Cardiac fibroblast (primary cell): ENCODE results near the gene SEMA5B.

Source experiments
- DNase-seq, 2 donors: peaks; one replicate each; pipeline versions ENCODE4 v3.0.0 to v3.0.0-alpha.2; 2010; ENCODE audit warnings: low read depth in 2 of 2
- H3K4me3 ChIP-seq, 2 donors: replicated peaks in 1 of 2; 1 replicate in 1 of 2; 2 replicates in 1 of 2; pipeline ENCODE4 v1.5.1; 2011; ENCODE audit warnings: low read depth in 2 of 2, low read length in 2 of 2, mild to moderate bottlenecking in 2 of 2, moderate library complexity in 1 of 2
- TF ChIP-seq, protein P1 (sequence below): IDR thresholded peaks from one replicate; pipeline ENCODE4 v1.5.1; 2011; ENCODE audit warnings: low read depth, mild to moderate bottlenecking, low read length, inconsistent platforms

SEMA5B gene

DNA sequence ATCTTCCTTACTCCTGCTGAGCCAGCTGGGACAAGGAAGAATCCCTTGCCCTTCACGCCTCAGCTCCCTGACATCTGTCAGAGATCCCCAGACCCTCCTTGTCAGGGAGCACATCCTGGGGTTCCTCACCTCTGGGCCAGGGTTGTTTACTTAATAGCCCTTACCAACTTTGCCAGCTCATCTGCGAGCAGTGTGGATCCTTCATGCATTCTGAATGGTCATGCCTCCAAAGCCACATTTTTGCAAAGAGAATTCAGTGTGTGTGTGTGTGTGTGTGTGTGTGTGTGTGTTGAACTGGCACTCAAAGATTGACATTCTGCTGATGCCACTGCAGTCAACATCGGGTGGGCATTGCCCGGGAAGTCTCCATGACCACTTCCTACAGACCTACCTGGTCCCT lies 120.1 kb downstream of the SEMA5B start:
- DNase-seq, result no peak
- H3K4me3 ChIP-seq, result no peak overlapping the region
- TF ChIP-seq, protein P1, sequence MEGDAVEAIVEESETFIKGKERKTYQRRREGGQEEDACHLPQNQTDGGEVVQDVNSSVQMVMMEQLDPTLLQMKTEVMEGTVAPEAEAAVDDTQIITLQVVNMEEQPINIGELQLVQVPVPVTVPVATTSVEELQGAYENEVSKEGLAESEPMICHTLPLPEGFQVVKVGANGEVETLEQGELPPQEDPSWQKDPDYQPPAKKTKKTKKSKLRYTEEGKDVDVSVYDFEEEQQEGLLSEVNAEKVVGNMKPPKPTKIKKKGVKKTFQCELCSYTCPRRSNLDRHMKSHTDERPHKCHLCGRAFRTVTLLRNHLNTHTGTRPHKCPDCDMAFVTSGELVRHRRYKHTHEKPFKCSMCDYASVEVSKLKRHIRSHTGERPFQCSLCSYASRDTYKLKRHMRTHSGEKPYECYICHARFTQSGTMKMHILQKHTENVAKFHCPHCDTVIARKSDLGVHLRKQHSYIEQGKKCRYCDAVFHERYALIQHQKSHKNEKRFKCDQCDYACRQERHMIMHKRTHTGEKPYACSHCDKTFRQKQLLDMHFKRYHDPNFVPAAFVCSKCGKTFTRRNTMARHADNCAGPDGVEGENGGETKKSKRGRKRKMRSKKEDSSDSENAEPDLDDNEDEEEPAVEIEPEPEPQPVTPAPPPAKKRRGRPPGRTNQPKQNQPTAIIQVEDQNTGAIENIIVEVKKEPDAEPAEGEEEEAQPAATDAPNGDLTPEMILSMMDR, result no peak

DNA sequence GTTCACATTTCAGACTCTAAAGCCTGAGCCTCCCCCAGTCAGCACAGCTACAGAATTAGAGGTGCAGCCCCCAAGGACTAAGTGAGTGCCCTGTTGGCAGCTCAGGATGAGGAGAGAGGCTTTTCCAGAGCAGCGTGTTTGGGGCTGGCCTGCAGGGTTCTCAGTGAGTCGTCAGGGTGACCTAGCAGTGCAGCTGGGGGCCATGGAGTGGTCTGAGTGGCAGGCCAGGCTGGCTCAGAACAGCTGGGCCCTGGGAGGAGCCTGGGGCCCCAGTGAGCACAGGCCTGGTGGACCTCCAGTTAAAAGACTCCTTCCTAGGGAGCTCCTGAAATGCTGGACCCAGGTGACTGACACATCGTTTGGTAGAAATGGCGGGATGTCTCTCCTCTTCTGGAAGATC lies 124.4 kb downstream of the SEMA5B start:
- no peak for DNase-seq
- TF ChIP-seq, protein P1, result no peak
- no peak overlapping the region for H3K4me3 ChIP-seq

DNA sequence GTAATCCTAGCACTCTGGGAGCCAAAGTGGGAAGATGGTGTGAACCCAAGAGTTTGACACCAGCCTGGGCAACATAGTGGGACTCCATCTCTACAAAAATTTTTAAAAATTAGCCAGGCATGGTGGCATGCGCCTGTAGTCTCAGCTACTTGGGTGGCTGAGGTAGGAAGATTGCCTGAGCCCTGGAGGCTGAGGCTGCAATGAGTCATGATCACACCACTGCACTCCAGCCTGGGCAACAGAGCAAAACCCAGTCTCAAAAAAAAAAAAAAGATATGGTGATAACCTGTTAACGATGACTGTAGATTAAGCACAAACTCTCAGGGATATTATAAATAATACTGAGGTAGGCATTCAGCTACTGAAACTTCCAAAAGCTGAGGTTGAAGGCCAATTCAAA lies 125.2 kb downstream of the SEMA5B start:
- TF ChIP-seq, protein P1, result no peak
- DNase-seq, result peak in 1 of 2 donors; percentile 8

DNA sequence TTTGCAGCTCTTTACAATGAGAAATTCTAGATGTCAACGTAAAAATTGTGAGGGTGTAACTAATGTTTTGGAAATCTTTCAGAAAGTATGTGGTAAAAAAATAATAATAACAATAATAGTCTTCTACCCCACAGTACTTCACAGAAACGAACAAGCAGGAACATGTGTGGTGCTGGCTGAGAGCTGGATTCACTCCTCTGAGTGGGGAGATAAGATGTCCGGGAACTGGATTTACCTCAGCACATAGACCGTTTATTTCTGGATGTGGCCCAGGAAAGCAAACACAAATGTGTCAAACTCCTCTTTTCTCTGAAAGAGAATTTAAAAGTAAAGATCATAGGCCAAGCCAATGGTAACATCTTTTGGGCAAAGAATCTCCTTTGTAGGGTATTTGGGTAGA lies 129.3 kb downstream of the SEMA5B start:
- no peak overlapping the region for H3K4me3 ChIP-seq
- DNase-seq, result peak in 1 of 2 donors; percentile 31
- TF ChIP-seq, protein P1, result no peak

More for the DNA sequence above, 125.2 kb downstream of the SEMA5B start:
- H3K4me3 ChIP-seq, result no peak overlapping the region

DNA sequence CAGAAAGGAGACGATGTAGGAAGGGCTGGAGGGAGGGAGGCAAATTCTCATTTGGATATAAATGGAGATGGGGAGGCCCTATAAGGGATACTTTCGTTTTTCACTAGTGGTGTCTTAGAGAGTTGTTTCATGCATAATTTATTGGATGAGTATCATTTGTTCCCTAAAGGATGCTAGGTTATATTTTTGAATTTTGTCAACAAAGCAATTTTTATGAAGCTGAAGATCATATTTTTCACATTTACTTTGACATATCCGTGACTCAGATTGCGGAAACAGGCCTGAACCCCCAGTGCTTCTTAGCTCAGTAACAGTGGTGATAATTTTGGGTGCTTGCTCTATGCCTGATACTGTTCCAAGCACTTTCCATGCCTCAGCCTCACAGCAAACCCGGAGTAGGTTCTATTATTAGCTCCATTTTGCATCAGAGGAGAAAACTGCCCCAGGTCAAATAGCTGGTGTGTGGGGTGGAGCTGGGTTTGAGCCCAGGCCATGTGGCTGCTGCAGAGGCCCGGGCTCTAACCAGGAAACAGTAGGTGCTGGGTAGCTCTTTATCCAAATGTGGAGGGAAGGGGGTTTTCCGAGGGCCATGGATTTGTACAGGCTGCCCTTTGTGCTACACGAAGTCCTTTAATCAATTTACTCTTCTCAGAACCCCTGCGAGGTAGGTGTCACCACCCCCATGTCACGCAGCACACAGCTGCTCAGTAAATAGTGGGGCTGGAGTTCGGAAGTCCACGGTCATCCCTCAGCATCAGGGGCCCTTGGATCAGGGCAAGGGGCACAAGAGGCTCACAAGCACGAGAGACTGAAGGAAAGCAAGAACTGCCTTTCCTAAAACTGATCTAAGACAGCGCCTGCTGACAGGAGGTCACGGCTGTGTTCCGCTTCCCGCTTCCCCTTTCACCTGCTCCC lies 133.6 kb downstream of the SEMA5B start:
- TF ChIP-seq, protein P1, result no peak
- H3K4me3 ChIP-seq, result no peak overlapping the region
- DNase-seq, result peak in 1 of 2 donors; percentile 3

DNA sequence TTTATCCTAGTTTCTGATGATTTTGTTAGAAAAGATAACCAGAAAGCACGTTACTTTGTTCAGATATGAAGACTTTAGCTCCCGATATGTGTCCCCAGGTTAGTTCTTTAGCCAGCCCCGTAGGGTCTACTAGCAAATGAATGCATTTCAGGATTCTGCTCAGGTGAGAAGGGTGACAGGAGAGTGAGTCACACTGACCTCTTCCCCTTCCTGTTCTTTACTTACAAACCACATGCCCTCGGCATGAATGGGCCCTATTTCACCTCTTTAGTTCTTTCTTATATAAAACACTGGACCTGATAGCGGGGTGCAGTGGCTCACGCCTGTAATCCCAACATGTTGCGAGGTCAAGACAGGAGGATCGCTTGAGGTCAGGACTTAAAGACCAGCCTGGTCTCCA lies 134.3 kb downstream of the SEMA5B start:
- no peak overlapping the region for H3K4me3 ChIP-seq
- TF ChIP-seq, protein P1, result no peak
- DNase-seq, result peak in 1 of 2 donors; percentile 2
